Smooth muscle cell (in vitro differentiated cells): ENCODE measurements around the gene XRRA1. TPM values are rescaled to one million over a fixed set of nuclear protein-coding genes. Genes with fewer than 3 reads are reported as not detected.

ENCODE experiments used
- DNase-seq: peaks from one replicate; lab custom pipeline; 2025; ENCODE audit not compliant: unreplicated experiment; lab: John Stamatoyannopoulos, UW
- H2AFZ ChIP-seq: fragments of 200-600 bp; sonication (generic); 2 replicates; pipeline ENCODE4 v1.6.0; 2016; ENCODE audit warnings: antibody characterized with exemption, low read depth, mild to moderate bottlenecking
- H3F3A ChIP-seq: fragments of 200-600 bp; sonication (generic); 2 replicates; pipeline ENCODE4 v1.6.0; 2017; ENCODE audit warnings: antibody characterized with exemption, low read depth
- H3K27ac ChIP-seq: fragments of 200-600 bp; sonication (generic); 2 replicates; pipeline ENCODE4 v1.5.1; 2016; ENCODE audit warnings: low read depth, mild to moderate bottlenecking
- H3K27me3 ChIP-seq: fragments of 200-600 bp; sonication (generic); 2 replicates; pipeline ENCODE4 v1.6.1; 2016; ENCODE audit warnings: low read depth, mild to moderate bottlenecking
- H3K36me3 ChIP-seq: fragments of 200-600 bp; sonication (generic); 2 replicates; pipeline ENCODE4 v1.5.1; 2016; ENCODE audit warnings: low read depth
- H3K4me1 ChIP-seq: fragments of 200-600 bp; sonication (generic); 2 replicates; pipeline ENCODE4 v1.5.1; 2016; ENCODE audit warnings: low read depth
- H3K4me2 ChIP-seq: fragments of 200-600 bp; sonication (generic); 2 replicates; pipeline ENCODE4 v1.6.0; 2016; ENCODE audit warnings: mild to moderate bottlenecking
- H3K4me3 ChIP-seq: fragments of 200-600 bp; sonication (generic); 2 replicates; pipeline ENCODE4 v1.5.1; 2016; ENCODE audit warnings: mild to moderate bottlenecking
- H3K79me2 ChIP-seq: fragments of 200-600 bp; sonication (generic); 2 replicates; pipeline ENCODE4 v1.6.0; 2016; ENCODE audit warnings: low read depth, mild to moderate bottlenecking
- H3K9ac ChIP-seq: fragments of 200-600 bp; sonication (generic); 2 replicates; pipeline ENCODE4 v1.6.0; 2016; ENCODE audit warnings: low read depth
- H3K9me3 ChIP-seq: fragments of 200-600 bp; sonication (generic); replicated peaks from 2 replicates; pipeline ENCODE4 v1.5.1; 2016; ENCODE audit warnings: low read depth
- H4K20me1 ChIP-seq: fragments of 200-600 bp; sonication (generic); 2 replicates; pipeline ENCODE4 v1.6.0; 2016; ENCODE audit warnings: low read depth
- WGBS: methylation state at CpG from one replicate; pipeline ENCODE4 v1.1.7; 2016; ENCODE audit warnings: low lambda C conversion rate; 5-methylcytosine and 5-hydroxymethylcytosine counted together
- polyA plus RNA-seq: library from polyadenylated mRNA; unstranded; fragments of >200 nt; fragmentation: Nextera tagmentation; extraction: Ambion mirVana; gene quantifications from 2 replicates; pipeline ENCODE4 v1.2.1, GENCODE V29; 2016
- total RNA-seq: library from RNA; depleted of rRNA; stranded (reverse); fragments of >200 nt; gene quantifications from 2 replicates; pipeline ENCODE4 v1.2.3, GENCODE V29; 2014
- TF ChIP-seq, protein P1 (sequence below): fragments of 200-600 bp; sonication (generic); IDR thresholded peaks from 2 replicates; pipeline ENCODE4 v1.5.1; 2017; ENCODE audit warnings: borderline replicate concordance, mild to moderate bottlenecking, antibody characterized with exemption; ENCODE audit not compliant: insufficient read depth, poor library complexity, severe bottlenecking

XRRA1 gene
- total and polyA plus RNA-seq, 2 experiments from 2014 or later = 3.8 to 9.4 TPM

DNA sequence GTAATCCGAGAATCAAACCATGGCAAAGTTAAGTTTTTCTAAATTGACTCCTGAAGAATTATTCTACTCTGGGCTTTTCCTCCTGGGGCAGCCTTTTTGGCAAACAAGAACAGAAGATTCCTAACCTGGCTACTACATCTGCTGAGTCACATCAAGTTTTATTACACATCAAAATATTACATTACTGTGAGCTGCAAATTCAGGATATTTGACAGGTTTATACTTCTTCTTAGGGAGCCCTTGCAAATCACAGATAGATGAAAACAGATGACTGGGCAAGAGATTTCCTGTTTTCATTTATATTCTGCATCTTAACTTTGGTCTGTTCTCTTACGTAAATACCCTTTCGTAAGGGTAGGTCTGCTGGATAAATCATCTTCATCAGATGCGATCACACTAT is 23.6 kb downstream of the XRRA1 start:
- no peaks in the 10 kb centered on the region for H4K20me1 ChIP-seq
- no peaks in the 10 kb centered on the region for H3K4me1 ChIP-seq
- no peak overlapping the region for H3K9ac ChIP-seq
- no peaks in the 10 kb centered on the region for H3K79me2 ChIP-seq
- H3K4me3 ChIP-seq = no peak overlapping the region
- H3K27me3 ChIP-seq = no peaks in the 10 kb centered on the region
- no peaks in the 10 kb centered on the region for H3K9me3 ChIP-seq
- H3K27ac ChIP-seq = no peak overlapping the region
- DNase-seq = no peak
- 98% methylated on average over 4 of the region's 4 CpGs for WGBS
- H3K4me2 ChIP-seq = no peak overlapping the region
- H3K36me3 ChIP-seq = no peaks in the 10 kb centered on the region
- H2AFZ ChIP-seq = no peak overlapping the region
- TF ChIP-seq, protein P1, sequence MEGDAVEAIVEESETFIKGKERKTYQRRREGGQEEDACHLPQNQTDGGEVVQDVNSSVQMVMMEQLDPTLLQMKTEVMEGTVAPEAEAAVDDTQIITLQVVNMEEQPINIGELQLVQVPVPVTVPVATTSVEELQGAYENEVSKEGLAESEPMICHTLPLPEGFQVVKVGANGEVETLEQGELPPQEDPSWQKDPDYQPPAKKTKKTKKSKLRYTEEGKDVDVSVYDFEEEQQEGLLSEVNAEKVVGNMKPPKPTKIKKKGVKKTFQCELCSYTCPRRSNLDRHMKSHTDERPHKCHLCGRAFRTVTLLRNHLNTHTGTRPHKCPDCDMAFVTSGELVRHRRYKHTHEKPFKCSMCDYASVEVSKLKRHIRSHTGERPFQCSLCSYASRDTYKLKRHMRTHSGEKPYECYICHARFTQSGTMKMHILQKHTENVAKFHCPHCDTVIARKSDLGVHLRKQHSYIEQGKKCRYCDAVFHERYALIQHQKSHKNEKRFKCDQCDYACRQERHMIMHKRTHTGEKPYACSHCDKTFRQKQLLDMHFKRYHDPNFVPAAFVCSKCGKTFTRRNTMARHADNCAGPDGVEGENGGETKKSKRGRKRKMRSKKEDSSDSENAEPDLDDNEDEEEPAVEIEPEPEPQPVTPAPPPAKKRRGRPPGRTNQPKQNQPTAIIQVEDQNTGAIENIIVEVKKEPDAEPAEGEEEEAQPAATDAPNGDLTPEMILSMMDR = no peak
- H3F3A ChIP-seq = no peaks in the 10 kb centered on the region

DNA sequence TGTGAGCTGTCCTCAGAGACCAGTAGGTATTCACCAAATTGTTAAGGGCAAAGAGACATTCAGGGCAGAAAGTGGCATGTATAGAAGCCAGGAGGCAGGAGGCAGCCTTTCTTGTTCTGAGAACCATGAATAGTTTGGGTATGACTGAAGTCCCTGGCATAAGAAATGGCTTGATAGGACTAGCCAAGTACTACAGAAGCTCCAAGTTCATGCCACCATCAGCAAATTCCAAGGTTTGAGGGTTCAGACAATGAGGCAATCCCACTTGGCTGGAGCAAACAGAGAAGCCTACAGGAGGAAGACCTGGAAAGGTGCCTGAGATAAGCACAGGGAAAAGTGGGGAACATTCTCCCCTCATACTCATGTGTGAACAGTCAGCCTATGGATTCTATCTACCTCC is 25.8 kb downstream of the XRRA1 start:
- Histone ChIP-seq H4K20me1 (no peaks in the 10 kb centered on the region), H3K4me2 (no peak overlapping the region), H3K27me3 (no peaks in the 10 kb centered on the region), H3K9ac (no peak overlapping the region), H3K27ac (no peak overlapping the region), H3K4me1 (no peaks in the 10 kb centered on the region), H3K79me2 (no peaks in the 10 kb centered on the region), H2AFZ (no peak overlapping the region), H3F3A (no peaks in the 10 kb centered on the region), H3K9me3 (no peaks in the 10 kb centered on the region), H3K4me3 (no peak overlapping the region), H3K36me3 (peaks cover 9% of the 10 kb centered on the region)
- TF ChIP-seq, protein P1 = no peak
- DNase-seq = no peak

- H2AFZ ChIP-seq = no peak overlapping the region
- H3K79me2 ChIP-seq = no peaks in the 10 kb centered on the region
- H3K4me3 ChIP-seq = no peak overlapping the region
- H3K4me1 ChIP-seq = no peaks in the 10 kb centered on the region
- H3K27me3 ChIP-seq = no peaks in the 10 kb centered on the region
- DNase-seq = no peak
- 79% methylated on average over 4 of the region's 4 CpGs for WGBS
- no peak overlapping the region for H3K4me2 ChIP-seq
- no peaks in the 10 kb centered on the region for H4K20me1 ChIP-seq
- no peaks in the 10 kb centered on the region for H3K9me3 ChIP-seq
- H3K36me3 ChIP-seq = peaks cover 7% of the 10 kb centered on the region
- TF ChIP-seq, protein P1 = no peak
- H3K9ac ChIP-seq = no peak overlapping the region
- no peak overlapping the region for H3K27ac ChIP-seq
- no peaks in the 10 kb centered on the region for H3F3A ChIP-seq
These were observed 39.1 kb downstream of the XRRA1 start for GRCh38 chr11:74909812-74910211.

GRCh38 chr11:74909385-74909784 is 39.5 kb downstream of the XRRA1 start:
- H3K9me3 ChIP-seq = no peaks in the 10 kb centered on the region

More at GRCh38 chr11:74909385-74909784, 39.5 kb downstream of the XRRA1 start:
- H3K4me1 ChIP-seq = no peaks in the 10 kb centered on the region
- no peaks in the 10 kb centered on the region for H3K79me2 ChIP-seq
- WGBS = 81% methylated on average over 4 of the region's 4 CpGs
- no peak overlapping the region for H3K27ac ChIP-seq
- no peak overlapping the region for H3K4me3 ChIP-seq
- H2AFZ ChIP-seq = no peak overlapping the region
- peaks cover 7% of the 10 kb centered on the region for H3K36me3 ChIP-seq
- DNase-seq = no peak
- TF ChIP-seq, protein P1 = no peak
- H3K27me3 ChIP-seq = no peaks in the 10 kb centered on the region
- H4K20me1 ChIP-seq = no peaks in the 10 kb centered on the region
- no peaks in the 10 kb centered on the region for H3F3A ChIP-seq
- no peak overlapping the region for H3K9ac ChIP-seq
- no peak overlapping the region for H3K4me2 ChIP-seq
